ENCODE data around the gene IGF2. TPM values are rescaled to one million over a fixed set of nuclear protein-coding genes. Genes with fewer than 3 reads are reported as not detected.
A peak's percentile ranks its signal among the peaks of the same experiment; 100 is the strongest.

Gene IGF2
- total and polyA plus RNA-seq, 2 of the 8 experiments (the other 6 are each of a cell fraction or from before 2014, with no cell fraction given), result 0.74 to 1.5 TPM

DNA sequence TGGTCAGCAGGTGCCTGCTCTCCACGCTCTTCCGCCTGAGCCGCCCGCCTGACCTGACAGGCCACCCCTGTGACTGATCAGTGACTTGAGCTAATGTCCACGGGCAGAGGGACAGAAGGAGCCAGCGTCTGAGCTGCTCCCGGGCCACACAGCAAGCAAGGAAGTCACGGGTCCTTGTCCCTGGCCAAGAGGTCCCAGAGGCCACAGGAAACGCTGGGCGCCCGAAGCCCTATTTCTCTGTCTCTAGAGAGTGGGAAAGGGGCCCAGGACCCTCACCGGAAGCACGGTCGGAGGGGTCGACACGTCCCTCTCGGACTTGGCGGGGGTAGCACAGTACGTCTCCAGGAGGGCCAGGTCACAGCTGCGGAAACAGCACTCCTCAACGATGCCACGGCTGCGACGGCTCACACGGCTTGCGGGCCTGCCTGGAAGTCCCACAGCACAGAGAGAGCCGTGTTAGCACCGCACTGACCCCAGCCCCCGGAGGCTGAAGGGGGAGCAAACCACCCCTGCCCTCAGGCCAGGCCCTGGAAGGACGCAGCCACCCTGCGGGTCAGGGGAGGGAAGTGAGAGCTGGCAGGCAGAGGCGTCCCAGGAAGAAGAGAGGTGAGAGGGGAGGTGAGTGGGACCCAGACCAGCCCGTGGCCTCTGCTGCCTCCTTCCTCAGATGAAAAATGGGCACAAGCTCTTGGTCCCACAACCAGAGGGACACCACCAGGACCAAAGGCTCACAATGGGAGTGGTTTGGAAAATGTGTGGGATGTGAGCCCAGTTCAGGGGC is 5.8 kb downstream of the IGF2 start:
- peaks cover 14 to 51% (median 38%) of the 10 kb centered on the region in 4 experiments for H3K27me3 ChIP-seq (replicated peaks in 1 of 4; ENCODE audit: control insufficient read depth in 3 of 4, extremely low read depth in 1 of 4, insufficient read depth in 3 of 4, low read length in 3 of 4)
- 86% methylated on average over 30 of the region's 33 CpGs; no CpG with 5 or more reads in 1 of the 2 experiments for WGBS, 2 experiments (ENCODE audit: extremely low coverage in 1 of 2, insufficient coverage in 1 of 2, insufficient read length in 1 of 2, insufficient replicate concordance in 2 of 2, low coverage in 1 of 2, low lambda C conversion rate in 2 of 2, missing lambda C conversion rate in 1 of 2)
- no peak for TF ChIP-seq BCL11A (IDR thresholded peaks at IDR 0.05; ENCODE audit: low read depth in 2 of 2, low read length in 2 of 2)
- TF ChIP-seq KDM5A (IDR thresholded peaks at IDR 0.05; ENCODE audit: low read length), result no peak
- no peak for TF ChIP-seq YY1 (IDR thresholded peaks at IDR 0.05; ENCODE audit: low read depth, low read length)
- TF ChIP-seq ZNF274 (IDR thresholded peaks at IDR 0.05; ENCODE audit: borderline replicate concordance, extremely low read depth, low read length), result no peak
- no peak for TF ChIP-seq RAD21 (IDR thresholded peaks at IDR 0.05 in 1 of 2, conservative IDR thresholded peaks at IDR 0.05 in 1 of 2; ENCODE audit: low read depth in 2 of 2, low read length in 2 of 2)
- no peak for TF ChIP-seq MAFK (IDR thresholded peaks at IDR 0.05; ENCODE audit: low read depth, low read length)
- no peak for TF ChIP-seq SAP30 (IDR thresholded peaks at IDR 0.05; ENCODE audit: insufficient read depth, insufficient replicate concordance, low read length)
- no peak overlapping the region for H2BK120ac ChIP-seq (replicated peaks; ENCODE audit: low read depth, low read length)
- no peak overlapping the region for H2BK20ac ChIP-seq (ENCODE audit: low read length)
- no peak overlapping the region for H2AK5ac ChIP-seq (ENCODE audit: low read depth, low read length)
- no peak overlapping the region for H3K56ac ChIP-seq (replicated peaks; ENCODE audit: insufficient read length, low read depth, low read length)
- FAIRE-seq, result no peak
- no peaks in the 10 kb centered on the region for H3K79me1 ChIP-seq (ENCODE audit: low read depth, low read length)
- H3K23me2 ChIP-seq (ENCODE audit: low read depth, low read length), result peaks cover 15% of the 10 kb centered on the region; the same call in 1 of the 2 replicates
- no peak overlapping the region for H4K91ac ChIP-seq (replicated peaks; ENCODE audit: insufficient read length, low read length)
- H4K5ac ChIP-seq (ENCODE audit: insufficient read length, low read depth, low read length), result no peak overlapping the region
- CTCF ChIA-PET (ENCODE audit: partially characterized antibody), result interaction anchor here (0.8 to 12.3 kb wide), 9 partner anchors 9 to 457 kb away, joined by 3 to 170 read pairs (median 4); no protein-coding TSS in a partner anchor
- no peak overlapping the region for H3K14ac ChIP-seq (ENCODE audit: insufficient read length)
- no peak overlapping the region for H3K23ac ChIP-seq (ENCODE audit: insufficient read length)
- no peak for DNase-seq (ENCODE audit: low read depth in 1 of 2, low spot score in 2 of 2)
- H2BK12ac ChIP-seq (ENCODE audit: low read depth, low read length), result 0 out of 2 replicates have a peak overlapping the region, but pooled peaks have one; percentile 52
- H3K4me1 ChIP-seq (replicated peaks in 1 of 4; ENCODE audit: control insufficient read depth in 3 of 4, insufficient read depth in 4 of 4, low read length in 3 of 4), result peaks cover 0 to 9% (median 3%) of the 10 kb centered on the region in 4 experiments; a peak in 4 of 7 replicates
- POLR2A ChIA-PET (ENCODE audit: partially characterized antibody), result interaction anchor here (1.0 kb wide), 1 partner anchor 12 kb away, joined by 4 read pairs; no protein-coding TSS in a partner anchor
- H3K9ac ChIP-seq (replicated peaks in 1 of 4; ENCODE audit: extremely low read depth in 1 of 4, low read depth in 3 of 4, low read length in 3 of 4), result no peak overlapping the region
- no peak overlapping the region for H3K4ac ChIP-seq (replicated peaks; ENCODE audit: insufficient read length, low read depth, low read length)
- no peaks in the 10 kb centered on the region for H3K79me2 ChIP-seq (ENCODE audit: control insufficient read depth in 1 of 2, insufficient read depth in 2 of 2, low read length in 2 of 2)
- H2BK15ac ChIP-seq (ENCODE audit: low read length), result no peak overlapping the region
- no peak overlapping the region for H3K4me2 ChIP-seq (ENCODE audit: insufficient read depth in 1 of 2, low read depth in 2 of 2, low read length in 2 of 2)
- no peak overlapping the region for H2AFZ ChIP-seq (ENCODE audit: low read length)
- no peaks in the 10 kb centered on the region for H3K36me3 ChIP-seq (ENCODE audit: control insufficient read depth in 2 of 4, insufficient read depth in 4 of 4, low read length in 3 of 4)
- no peak overlapping the region for H2BK5ac ChIP-seq (ENCODE audit: low read depth, low read length)
- no peaks in the 10 kb centered on the region; a peak in 1 of 4 replicates for H3K9me3 ChIP-seq (ENCODE audit: insufficient read depth in 2 of 2, low read depth in 1 of 2, low read length in 1 of 2)
- H4K8ac ChIP-seq (ENCODE audit: extremely low read depth, insufficient read depth, low read length), result no peak overlapping the region; the same call in none of the 2 replicates
- no peak overlapping the region for H3K18ac ChIP-seq (ENCODE audit: extremely low read depth, low read length)
- H3K4me3 ChIP-seq (ENCODE audit: extremely low read depth in 1 of 4, insufficient read depth in 2 of 4, low read depth in 3 of 4, low read length in 4 of 4), result no peak overlapping the region
- no peak overlapping the region for H3K27ac ChIP-seq (ENCODE audit: low read depth, low read length)
- peaks cover 0 to 9% of the 10 kb centered on the region in 2 experiments for H4K20me1 ChIP-seq (replicated peaks in 1 of 2; ENCODE audit: control insufficient read depth in 1 of 2, insufficient read depth in 2 of 2, low read length in 2 of 2)

Measured in H1 (cell line).